ENCODE data around the gene PDIA5. TPM values are rescaled to one million over a fixed set of nuclear protein-coding genes. Genes with fewer than 3 reads are reported as not detected.
"Not testable (repeated sequence)": the region's sequence is repeated elsewhere in the genome, so short reads cannot be mapped to it uniquely, and the experiment has no call there.

Gene PDIA5
- total RNA-seq, 2 donors from 2014 or later, result 5.5 to 20.0 TPM

- H3K27ac Mint-ChIP-seq, result no peak overlapping the region
- H3K9me3 Mint-ChIP-seq, result no peaks in the 10 kb centered on the region
- no peak for DNase-seq (ENCODE audit: low spot score in 2 of 2)
- peaks cover 5 to 14% of the 10 kb centered on the region in 2 donors for H3K36me3 Mint-ChIP-seq
- ATAC-seq, result no peak
Observed at GRCh38 chr3:123096126-123096525, 29.3 kb downstream of the PDIA5 start.

- Mint-ChIP-seq H3K36me3 (peaks cover 5 to 8% of the 10 kb centered on the region in 2 donors), H3K9me3 (no peaks in the 10 kb centered on the region), H3K27ac (no peak overlapping the region)
- ATAC-seq (no peak), DNase-seq (ENCODE audit: low spot score in 2 of 2) (peak in 1 of 2 donors; percentile 31)
Observed at GRCh38 chr3:123096731-123097130, 29.9 kb downstream of the PDIA5 start.

GRCh38 chr3:123098426-123099330 is 31.9 kb downstream of the PDIA5 start:
- no peak for ATAC-seq
- peaks cover 0 to 7% of the 10 kb centered on the region in 2 donors for H3K36me3 Mint-ChIP-seq

GRCh38 chr3:123099331-123100192 is 32.7 kb downstream of the PDIA5 start:
- no peaks in the 10 kb centered on the region for H3K9me3 Mint-ChIP-seq
- peak overlapping the region in 1 of 2 donors; percentile 41 for H3K27ac Mint-ChIP-seq
- peak in 1 of 2 donors; percentile 34 for DNase-seq (ENCODE audit: low spot score in 2 of 2)
- no peak for ATAC-seq
- H3K36me3 Mint-ChIP-seq, result peaks cover 0 to 12% of the 10 kb centered on the region in 2 donors

More at GRCh38 chr3:123098426-123099330, 31.9 kb downstream of the PDIA5 start:
- H3K27ac Mint-ChIP-seq, result no peak overlapping the region
- peak in 1 of 2 donors; percentile 37 for DNase-seq (ENCODE audit: low spot score in 2 of 2)
- no peaks in the 10 kb centered on the region for H3K9me3 Mint-ChIP-seq

GRCh38 chr3:123100193-123100776 is 33.5 kb downstream of the PDIA5 start:
- no peak overlapping the region for H3K27ac Mint-ChIP-seq
- H3K9me3 Mint-ChIP-seq, result no peaks in the 10 kb centered on the region
- DNase-seq (ENCODE audit: low spot score in 2 of 2) (no peak), ATAC-seq (no peak)
- peaks cover 0 to 12% of the 10 kb centered on the region in 2 donors for H3K36me3 Mint-ChIP-seq

- DNase-seq (ENCODE audit: low spot score in 2 of 2) (no peak), ATAC-seq (no peak)
- H3K36me3 Mint-ChIP-seq, result peaks cover 0 to 20% of the 10 kb centered on the region in 2 donors
- H3K9me3 Mint-ChIP-seq, result no peaks in the 10 kb centered on the region
- H3K27ac Mint-ChIP-seq, result no peak overlapping the region
Observed at GRCh38 chr3:123102249-123102648, 35.4 kb downstream of the PDIA5 start.

- no peak for ATAC-seq
- Mint-ChIP-seq H3K27ac (peak overlapping the region in 1 of 2 donors; percentile 50), H3K36me3 (peaks cover 0 to 20% of the 10 kb centered on the region in 2 donors), H3K9me3 (no peaks in the 10 kb centered on the region)
- no peak for DNase-seq (ENCODE audit: low spot score in 2 of 2)
Observed at GRCh38 chr3:123102826-123103225, 36.0 kb downstream of the PDIA5 start.

GRCh38 chr3:123104550-123104949 is 37.7 kb downstream of the PDIA5 start:
- ATAC-seq, result peak in 1 of 2 donors; percentile 54

GRCh38 chr3:123105201-123106189 is 38.7 kb downstream of the PDIA5 start:
- Mint-ChIP-seq H3K27ac (no peak overlapping the region), H3K36me3 (peaks cover 0 to 21% of the 10 kb centered on the region in 2 donors), H3K9me3 (no peaks in the 10 kb centered on the region)
- ATAC-seq, result no peak
- DNase-seq (ENCODE audit: low spot score in 2 of 2), result no peak

More at GRCh38 chr3:123104550-123104949, 37.7 kb downstream of the PDIA5 start:
- Mint-ChIP-seq H3K27ac (no peak overlapping the region), H3K36me3 (peaks cover 0 to 15% of the 10 kb centered on the region in 2 donors), H3K9me3 (no peaks in the 10 kb centered on the region)
- no peak for DNase-seq (ENCODE audit: low spot score in 2 of 2)

GRCh38 chr3:123110282-123110975 is 43.6 kb downstream of the PDIA5 start:
- Mint-ChIP-seq H3K36me3 (peaks cover 0 to 24% of the 10 kb centered on the region in 2 donors), H3K27ac (no peak overlapping the region), H3K9me3 (no peaks in the 10 kb centered on the region)
- DNase-seq (ENCODE audit: low spot score in 2 of 2) (no peak), ATAC-seq (no peak)

- H3K9me3 Mint-ChIP-seq, result no peaks in the 10 kb centered on the region
- no peak for ATAC-seq
- peaks cover 0 to 29% of the 10 kb centered on the region in 2 donors for H3K36me3 Mint-ChIP-seq
- H3K27ac Mint-ChIP-seq, result peak overlapping the region in 1 of 2 donors; percentile 68
- DNase-seq (ENCODE audit: low spot score in 2 of 2), result no peak
Observed at GRCh38 chr3:123110976-123111615, 44.3 kb downstream of the PDIA5 start.

- no peak for DNase-seq (ENCODE audit: low spot score in 2 of 2)
- Mint-ChIP-seq H3K9me3 (no peaks in the 10 kb centered on the region), H3K36me3 (peaks cover 0 to 28% of the 10 kb centered on the region in 2 donors), H3K27ac (peak overlapping the region in 1 of 2 donors; percentile 68)
- ATAC-seq, result no peak
Observed at GRCh38 chr3:123111640-123112039, 44.8 kb downstream of the PDIA5 start.

- DNase-seq (ENCODE audit: low spot score in 2 of 2), result no peak
- Mint-ChIP-seq H3K27ac (no peak overlapping the region), H3K36me3 (peaks cover 0 to 22% of the 10 kb centered on the region in 2 donors), H3K9me3 (no peaks in the 10 kb centered on the region)
- ATAC-seq, result no peak
Observed at GRCh38 chr3:123112232-123112631, 45.4 kb downstream of the PDIA5 start.

GRCh38 chr3:123112656-123113055 is 45.8 kb downstream of the PDIA5 start:
- ATAC-seq; DNase-seq (ENCODE audit: low spot score in 2 of 2); H3K27ac Mint-ChIP-seq; H3K9me3 Mint-ChIP-seq: not testable (repeated sequence)
- H3K36me3 Mint-ChIP-seq, result peaks cover 0 to 21% of the 10 kb centered on the region in 2 donors

All from activated naive CD4-positive, alpha-beta T cell treated with anti-CD3 and anti-CD28 coated beads, Interleukin-2, amount 50 U/mL, for 72 hours (primary cell).